ENCODE data around the gene MRPS7. TPM values are rescaled to one million over a fixed set of nuclear protein-coding genes. Genes with fewer than 3 reads are reported as not detected.

Gene MRPS7
- total and polyA plus RNA-seq, 2 donors (not counting 1 experiment from before 2014, with no cell fraction given) = 25.1 to 42.6 TPM

DNA sequence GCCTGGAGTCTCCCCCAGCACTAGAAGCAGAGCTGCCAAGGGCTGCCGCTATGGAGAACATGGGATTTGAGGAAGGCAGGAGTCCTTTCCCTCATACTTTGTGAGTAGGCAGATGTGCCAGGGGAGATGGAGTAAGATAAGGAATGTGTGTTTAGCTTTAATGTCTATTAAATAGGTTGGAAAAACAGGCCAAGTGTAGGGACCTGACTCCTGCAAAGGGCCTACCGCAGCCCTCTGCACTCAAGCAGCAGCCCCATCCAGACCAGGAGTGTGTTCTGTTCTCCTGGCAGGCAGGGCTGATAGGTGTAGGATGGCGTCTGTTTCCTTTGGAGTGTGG, 11.1 kb downstream of the MRPS7 start:
- H3K4me1 Mint-ChIP-seq = peaks cover 23% of the 10 kb centered on the region
- WGBS (ENCODE audit: insufficient coverage) = no CpG with 5 or more reads among the region's 3 CpGs
- Histone ChIP-seq H3K27ac (ENCODE audit: low read length in 2 of 2) (no peak overlapping the region), H2AFZ (ENCODE audit: insufficient read depth, low read depth, low read length, poor library complexity, severe bottlenecking) (no peak overlapping the region), H3K27me3 (replicated peaks in 1 of 4; ENCODE audit: control extremely low read depth in 1 of 4, control insufficient read depth in 3 of 4, insufficient read depth in 4 of 4, low read length in 3 of 4) (no peaks in the 10 kb centered on the region), H3K4me1 (ENCODE audit: control insufficient read depth in 2 of 2, insufficient read depth in 2 of 2, low read length in 2 of 2) (peaks cover 17 to 28% of the 10 kb centered on the region in 2 donors), H3K36me3 (replicated peaks in 1 of 2; ENCODE audit: control extremely low read depth in 1 of 2, control insufficient read depth in 1 of 2, extremely low read depth in 1 of 2, insufficient read depth in 2 of 2, low read length in 1 of 2) (peaks cover 0 to 17% of the 10 kb centered on the region in 2 experiments), H3K9ac (ENCODE audit: low read length) (no peak overlapping the region), H3K4me2 (replicated peaks; ENCODE audit: low read depth, low read length, poor library complexity, severe bottlenecking) (no peak overlapping the region), H4K20me1 (ENCODE audit: control insufficient read depth, insufficient read depth, low read length, poor library complexity, severe bottlenecking) (no peaks in the 10 kb centered on the region), H3K79me2 (ENCODE audit: control insufficient read depth, insufficient read depth, low read length) (peaks cover 32% of the 10 kb centered on the region), H3K4me3 (ENCODE audit: control extremely low read depth in 1 of 5, extremely low read depth in 1 of 5, insufficient read depth in 1 of 5, low read depth in 2 of 5, low read length in 4 of 5) (no peak overlapping the region), H3K9me3 (ENCODE audit: control extremely low read depth in 1 of 3, control insufficient read depth in 2 of 3, insufficient read depth in 1 of 3, low read length in 2 of 3) (no peaks in the 10 kb centered on the region)
- H3K4me3 Mint-ChIP-seq = peak overlapping the region; percentile 64
- DNase-seq (no peak), ATAC-seq (ENCODE audit: low read depth) (no peak)
- H3K27ac Mint-ChIP-seq = peak overlapping the region; percentile 37
- H3K27me3 Mint-ChIP-seq = no peaks in the 10 kb centered on the region
- intact Hi-C loops (cut with micrococcal nuclease) = no loop called here
- ChIA-PET CTCF (interaction anchor here (0.9 to 3.7 kb wide), 5 partner anchors 12 to 159 kb away, joined by 3 to 62 read pairs (median 3); partner anchors contain the start of genes GGA3 and MRPS7), POLR2A (interaction anchor here (0.6 to 4.2 kb wide), 3 partner anchors 11 to 16 kb away, joined by 5 to 40 read pairs (median 8); partner anchors contain the start of genes GGA3, MRPS7 and SLC25A19)
- TF ChIP-seq, protein P1, sequence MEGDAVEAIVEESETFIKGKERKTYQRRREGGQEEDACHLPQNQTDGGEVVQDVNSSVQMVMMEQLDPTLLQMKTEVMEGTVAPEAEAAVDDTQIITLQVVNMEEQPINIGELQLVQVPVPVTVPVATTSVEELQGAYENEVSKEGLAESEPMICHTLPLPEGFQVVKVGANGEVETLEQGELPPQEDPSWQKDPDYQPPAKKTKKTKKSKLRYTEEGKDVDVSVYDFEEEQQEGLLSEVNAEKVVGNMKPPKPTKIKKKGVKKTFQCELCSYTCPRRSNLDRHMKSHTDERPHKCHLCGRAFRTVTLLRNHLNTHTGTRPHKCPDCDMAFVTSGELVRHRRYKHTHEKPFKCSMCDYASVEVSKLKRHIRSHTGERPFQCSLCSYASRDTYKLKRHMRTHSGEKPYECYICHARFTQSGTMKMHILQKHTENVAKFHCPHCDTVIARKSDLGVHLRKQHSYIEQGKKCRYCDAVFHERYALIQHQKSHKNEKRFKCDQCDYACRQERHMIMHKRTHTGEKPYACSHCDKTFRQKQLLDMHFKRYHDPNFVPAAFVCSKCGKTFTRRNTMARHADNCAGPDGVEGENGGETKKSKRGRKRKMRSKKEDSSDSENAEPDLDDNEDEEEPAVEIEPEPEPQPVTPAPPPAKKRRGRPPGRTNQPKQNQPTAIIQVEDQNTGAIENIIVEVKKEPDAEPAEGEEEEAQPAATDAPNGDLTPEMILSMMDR (IDR thresholded peaks at IDR 0.05) = no peak
- TF ChIP-seq EZH2 (IDR thresholded peaks at IDR 0.05; ENCODE audit: borderline replicate concordance, insufficient read depth, low read depth, low read length, poor library complexity, severe bottlenecking) = no peak
- H3K9me3 Mint-ChIP-seq (ENCODE audit: insufficient read depth) = no peaks in the 10 kb centered on the region

DNA sequence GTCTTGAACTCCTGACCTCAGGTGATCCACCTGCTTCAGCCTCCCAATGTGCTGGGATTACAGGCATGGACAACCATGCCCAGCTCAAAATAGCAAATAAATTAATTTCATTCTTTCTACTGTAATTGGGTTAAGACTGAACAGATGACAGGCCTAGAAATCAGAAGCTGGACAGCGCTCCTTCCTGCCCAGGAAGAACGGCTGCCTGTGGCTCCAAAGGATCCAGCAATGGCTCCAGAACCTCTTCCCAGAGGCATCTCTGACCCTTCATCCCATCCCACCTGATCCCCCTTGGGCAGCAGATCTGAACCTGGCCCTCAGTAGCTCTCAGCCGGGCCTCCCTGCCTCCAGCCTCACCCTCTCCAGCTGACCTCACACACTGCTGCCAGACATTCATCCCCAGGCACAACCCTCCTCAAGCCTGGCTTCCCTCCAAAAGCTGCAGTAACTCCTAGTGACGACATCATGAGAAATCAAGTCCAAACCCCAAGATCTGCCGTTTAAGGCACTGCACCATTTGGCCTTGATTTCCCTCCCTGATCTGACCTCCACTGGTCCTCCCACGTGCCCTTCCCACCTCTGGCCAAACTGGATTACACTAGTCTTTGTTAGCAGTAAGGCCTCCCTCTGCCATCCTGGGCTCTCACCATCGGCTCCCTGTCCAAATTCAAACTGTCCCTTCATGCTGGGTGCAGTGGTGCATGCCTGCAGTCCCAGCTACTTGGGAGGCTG, 12.5 kb downstream of the MRPS7 start:
- TF ChIP-seq EZH2 (IDR thresholded peaks at IDR 0.05; ENCODE audit: borderline replicate concordance, insufficient read depth, low read depth, low read length, poor library complexity, severe bottlenecking) = no peak
- TF ChIP-seq, protein P1 (IDR thresholded peaks at IDR 0.05) = no peak
- H4K20me1 ChIP-seq (ENCODE audit: control insufficient read depth, insufficient read depth, low read length, poor library complexity, severe bottlenecking) = no peaks in the 10 kb centered on the region
- no peak overlapping the region for H3K4me3 ChIP-seq (ENCODE audit: control extremely low read depth in 1 of 5, extremely low read depth in 1 of 5, insufficient read depth in 1 of 5, low read depth in 2 of 5, low read length in 4 of 5)
- intact Hi-C loops (cut with micrococcal nuclease) = no loop called here
- no peak overlapping the region for H2AFZ ChIP-seq (ENCODE audit: insufficient read depth, low read depth, low read length, poor library complexity, severe bottlenecking)
- ATAC-seq (ENCODE audit: low read depth) (no peak), DNase-seq (no peak)
- H3K9me3 Mint-ChIP-seq (ENCODE audit: insufficient read depth) = no peaks in the 10 kb centered on the region
- 93% methylated on average over 5 of the region's 7 CpGs for WGBS (ENCODE audit: insufficient coverage)
- H3K4me2 ChIP-seq (replicated peaks; ENCODE audit: low read depth, low read length, poor library complexity, severe bottlenecking) = no peak overlapping the region
- ChIA-PET CTCF (interaction anchor here (1.6 to 1.7 kb wide), 2 partner anchors 15 to 160 kb away, joined by 5 to 6 read pairs; partner anchors contain the start of gene SLC25A19), POLR2A (interaction anchor here (0.6 to 1.7 kb wide), 2 partner anchors 15 to 139 kb away, joined by 3 to 8 read pairs; partner anchors contain the start of gene SLC25A19)
- peaks cover 0 to 25% of the 10 kb centered on the region in 2 experiments for H3K36me3 ChIP-seq (replicated peaks in 1 of 2; ENCODE audit: control extremely low read depth in 1 of 2, control insufficient read depth in 1 of 2, extremely low read depth in 1 of 2, insufficient read depth in 2 of 2, low read length in 1 of 2)
- peaks cover 35% of the 10 kb centered on the region for H3K79me2 ChIP-seq (ENCODE audit: control insufficient read depth, insufficient read depth, low read length)
- peak overlapping the region; percentile 23 for H3K4me3 Mint-ChIP-seq
- no peaks in the 10 kb centered on the region for H3K27me3 Mint-ChIP-seq
- no peak overlapping the region for H3K27ac ChIP-seq (ENCODE audit: low read length in 2 of 2)
- no peaks in the 10 kb centered on the region for H3K27me3 ChIP-seq (replicated peaks in 1 of 4; ENCODE audit: control extremely low read depth in 1 of 4, control insufficient read depth in 3 of 4, insufficient read depth in 4 of 4, low read length in 3 of 4)
- H3K4me1 Mint-ChIP-seq = peaks cover 19% of the 10 kb centered on the region
- peak overlapping the region; percentile 56 for H3K27ac Mint-ChIP-seq
- no peak overlapping the region for H3K9ac ChIP-seq (ENCODE audit: low read length)
- no peaks in the 10 kb centered on the region for H3K9me3 ChIP-seq (ENCODE audit: control extremely low read depth in 1 of 3, control insufficient read depth in 2 of 3, insufficient read depth in 1 of 3, low read length in 2 of 3)
- peaks cover 15 to 27% of the 10 kb centered on the region in 2 donors for H3K4me1 ChIP-seq (ENCODE audit: control insufficient read depth in 2 of 2, insufficient read depth in 2 of 2, low read length in 2 of 2)
